Loucy (cell line): ENCODE measurements around the gene SLC17A9.

Source experiments
- H2AFZ ChIP-seq: fragments of 200-600 bp; sonication (generic); 2 replicates; pipeline ENCODE4 v1.6.0; 2016; ENCODE audit warnings: antibody characterized with exemption, mild to moderate bottlenecking, low read length, moderate library complexity
- H3F3A ChIP-seq: fragments of 200-600 bp; 2 replicates; pipeline ENCODE4 v1.6.0; 2016; ENCODE audit warnings: antibody characterized with exemption, low read depth, mild to moderate bottlenecking
- H3K27me3 ChIP-seq: fragments of 200-600 bp; sonication (generic); 2 replicates; pipeline ENCODE4 v1.6.1; 2014; ENCODE audit warnings: low read length, mild to moderate bottlenecking; ENCODE audit not compliant: insufficient read depth, poor library complexity, severe bottlenecking
- H3K36me3 ChIP-seq: fragments of 200-600 bp; sonication (generic); 2 replicates; pipeline ENCODE4 v1.6.1; 2016; ENCODE audit warnings: low read length; ENCODE audit not compliant: insufficient read depth
- H3K4me1 ChIP-seq: fragments of 200-600 bp; sonication (generic); 2 replicates; pipeline ENCODE4 v1.5.1; 2014; ENCODE audit warnings: low read length, mild to moderate bottlenecking; ENCODE audit not compliant: insufficient read depth, poor library complexity, severe bottlenecking
- H3K4me2 ChIP-seq: fragments of 200-600 bp; sonication (generic); 2 replicates; pipeline ENCODE4 v1.6.0; 2014; ENCODE audit warnings: antibody characterized with exemption, low read length, low read depth, mild to moderate bottlenecking; ENCODE audit not compliant: poor library complexity, severe bottlenecking
- H3K4me3 ChIP-seq: fragments of 200-600 bp; sonication (generic); 2 replicates; pipeline ENCODE4 v1.5.1; 2014; ENCODE audit warnings: low read length, mild to moderate bottlenecking, mixed read lengths; ENCODE audit not compliant: poor library complexity, severe bottlenecking
- H3K79me2 ChIP-seq: fragments of 200-600 bp; sonication (generic); 2 replicates; pipeline ENCODE4 v1.6.1; 2014; ENCODE audit warnings: low read length; ENCODE audit not compliant: insufficient read depth
- H3K9ac ChIP-seq: fragments of 200-600 bp; sonication (generic); 2 replicates; pipeline ENCODE4 v1.6.0; 2014; ENCODE audit warnings: mild to moderate bottlenecking, low read depth, low read length, moderate library complexity; ENCODE audit not compliant: poor library complexity, severe bottlenecking
- H3K9me2 ChIP-seq: fragments of 200-600 bp; sonication (generic); replicated peaks from 2 replicates; pipeline ENCODE4 v1.6.1; 2016; ENCODE audit warnings: low read depth, low read length, mixed read lengths
- H3K9me3 ChIP-seq: fragments of 200-600 bp; sonication (generic); 2 replicates; pipeline ENCODE4 v1.6.1; 2014; ENCODE audit warnings: mild to moderate bottlenecking, antibody characterized with exemption, low read length, low read depth; ENCODE audit not compliant: insufficient read depth
- H4K20me1 ChIP-seq: fragments of 200-600 bp; sonication (generic); 2 replicates; pipeline ENCODE4 v1.6.0; 2014; ENCODE audit warnings: antibody characterized with exemption, low read length, mild to moderate bottlenecking; ENCODE audit not compliant: insufficient read depth, poor library complexity, severe bottlenecking
- CTCF ChIP-seq: fragments of 200-600 bp; sonication (generic); conservative IDR thresholded peaks from 2 replicates; pipeline ENCODE4 v1.5.1; 2014; ENCODE audit warnings: mild to moderate bottlenecking, antibody characterized with exemption, low read length
- EZH2phosphoT487 ChIP-seq: fragments of 200-600 bp; IDR thresholded peaks from 2 replicates; pipeline ENCODE4 v1.6.1; 2018; ENCODE audit warnings: antibody characterized with exemption, mild to moderate bottlenecking, moderate library complexity, borderline replicate concordance

The SLC17A9 gene

GRCh38 chr20:62983210-62983609 lies 30.7 kb downstream of the SLC17A9 start:
- H4K20me1 ChIP-seq = no peaks in the 10 kb centered on the region
- H3F3A ChIP-seq = no peaks in the 10 kb centered on the region
- no peak overlapping the region for H3K4me2 ChIP-seq
- H3K36me3 ChIP-seq = no peaks in the 10 kb centered on the region
- no peak overlapping the region for H2AFZ ChIP-seq
- H3K9me3 ChIP-seq = no peaks in the 10 kb centered on the region
- no peak overlapping the region for H3K9ac ChIP-seq
- no peak for TF ChIP-seq EZH2phosphoT487
- TF ChIP-seq CTCF = no peak
- peaks cover 47% of the 10 kb centered on the region for H3K4me1 ChIP-seq
- no peak overlapping the region for H3K4me3 ChIP-seq
- H3K9me2 ChIP-seq = no peaks in the 10 kb centered on the region
- no peaks in the 10 kb centered on the region for H3K79me2 ChIP-seq
- no peaks in the 10 kb centered on the region for H3K27me3 ChIP-seq

GRCh38 chr20:62984666-62985443 lies 32.3 kb downstream of the SLC17A9 start:
- Histone ChIP-seq H3K4me1 (peaks cover 30% of the 10 kb centered on the region), H3K9ac (peak overlapping the region; percentile 22), H3K4me3 (no peak overlapping the region), H3K36me3 (no peaks in the 10 kb centered on the region), H3K9me2 (no peaks in the 10 kb centered on the region), H3K79me2 (no peaks in the 10 kb centered on the region), H3F3A (no peaks in the 10 kb centered on the region), H3K27me3 (no peaks in the 10 kb centered on the region), H3K9me3 (no peaks in the 10 kb centered on the region), H2AFZ (no peak overlapping the region), H4K20me1 (no peaks in the 10 kb centered on the region), H3K4me2 (no peak overlapping the region)
- TF ChIP-seq EZH2phosphoT487 (no peak), CTCF (no peak)

- Histone ChIP-seq H3K4me3 (no peak overlapping the region), H3K36me3 (no peaks in the 10 kb centered on the region), H3K4me1 (peaks cover 25% of the 10 kb centered on the region), H3K27me3 (no peaks in the 10 kb centered on the region), H3K9me2 (no peaks in the 10 kb centered on the region), H2AFZ (no peak overlapping the region), H3K9ac (no peak overlapping the region), H3K79me2 (no peaks in the 10 kb centered on the region), H3K9me3 (no peaks in the 10 kb centered on the region), H3K4me2 (no peak overlapping the region), H4K20me1 (no peaks in the 10 kb centered on the region), H3F3A (no peaks in the 10 kb centered on the region)
- TF ChIP-seq CTCF = no peak
Observed at GRCh38 chr20:62985444-62985778, 32.9 kb downstream of the SLC17A9 start.
